Measurements from ENCODE around the gene UTP25. TPM values are rescaled to one million over a fixed set of nuclear protein-coding genes. Genes with fewer than 3 reads are reported as not detected.

UTP25 gene
- total RNA-seq, 1 experiment from 2014 or later, result 9.5 TPM

DNA sequence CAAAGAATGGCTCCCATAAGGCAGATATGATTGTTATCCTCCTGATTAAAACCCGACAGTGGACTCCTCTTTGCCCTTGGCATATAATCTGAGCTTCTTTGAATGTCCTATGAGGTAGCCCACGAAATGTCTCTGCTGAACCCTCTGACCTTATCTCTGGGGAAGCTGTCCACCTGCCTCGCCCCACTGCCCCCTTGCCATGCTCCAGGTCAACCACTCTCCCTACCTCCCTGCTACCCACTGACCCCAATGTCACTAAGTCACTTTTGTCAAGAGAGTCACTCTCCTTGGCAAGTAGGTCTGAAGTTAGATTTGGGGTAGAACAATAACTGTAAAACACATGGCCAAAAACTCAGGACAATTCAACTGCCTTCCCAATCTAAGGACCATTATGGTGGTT lies 54.5 kb downstream of the UTP25 start:
- no peaks in the 10 kb centered on the region for H3K9me3 Mint-ChIP-seq (ENCODE audit: unreplicated experiment)
- peaks cover 7% of the 10 kb centered on the region for H3K4me1 Mint-ChIP-seq (ENCODE audit: low read depth, unreplicated experiment)
- H3K27me3 ChIP-seq (replicated peaks; ENCODE audit: control insufficient read depth, insufficient read depth, low read length), result no peaks in the 10 kb centered on the region
- ChIA-PET POLR2A (no interaction called here), CTCF (no interaction called here)
- BruUV-seq (replicated peaks), result no TSS peak
- no peaks in the 10 kb centered on the region for H3K36me3 ChIP-seq (ENCODE audit: control insufficient read depth, insufficient read depth, low read length)
- peaks cover 13% of the 10 kb centered on the region for H3K27me3 Mint-ChIP-seq (ENCODE audit: insufficient read depth, unreplicated experiment)
- no peaks in the 10 kb centered on the region for H3K9me3 ChIP-seq
- H3K4me1 ChIP-seq, result peaks cover 4% of the 10 kb centered on the region; the same call in 1 of the 2 replicates
- intact Hi-C loops (cut with micrococcal nuclease; ENCODE audit: unreplicated experiment), result no loop called here
- TF ChIP-seq, protein P1, sequence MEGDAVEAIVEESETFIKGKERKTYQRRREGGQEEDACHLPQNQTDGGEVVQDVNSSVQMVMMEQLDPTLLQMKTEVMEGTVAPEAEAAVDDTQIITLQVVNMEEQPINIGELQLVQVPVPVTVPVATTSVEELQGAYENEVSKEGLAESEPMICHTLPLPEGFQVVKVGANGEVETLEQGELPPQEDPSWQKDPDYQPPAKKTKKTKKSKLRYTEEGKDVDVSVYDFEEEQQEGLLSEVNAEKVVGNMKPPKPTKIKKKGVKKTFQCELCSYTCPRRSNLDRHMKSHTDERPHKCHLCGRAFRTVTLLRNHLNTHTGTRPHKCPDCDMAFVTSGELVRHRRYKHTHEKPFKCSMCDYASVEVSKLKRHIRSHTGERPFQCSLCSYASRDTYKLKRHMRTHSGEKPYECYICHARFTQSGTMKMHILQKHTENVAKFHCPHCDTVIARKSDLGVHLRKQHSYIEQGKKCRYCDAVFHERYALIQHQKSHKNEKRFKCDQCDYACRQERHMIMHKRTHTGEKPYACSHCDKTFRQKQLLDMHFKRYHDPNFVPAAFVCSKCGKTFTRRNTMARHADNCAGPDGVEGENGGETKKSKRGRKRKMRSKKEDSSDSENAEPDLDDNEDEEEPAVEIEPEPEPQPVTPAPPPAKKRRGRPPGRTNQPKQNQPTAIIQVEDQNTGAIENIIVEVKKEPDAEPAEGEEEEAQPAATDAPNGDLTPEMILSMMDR (IDR thresholded peaks at IDR 0.05; ENCODE audit: insufficient read depth in 1 of 2, low read depth in 1 of 2, low read length in 1 of 2, severe bottlenecking in 1 of 2, unreplicated experiment in 1 of 2), result no peak
- H3K4me3 ChIP-seq (ENCODE audit: low read depth, low read length), result no peak overlapping the region
- H3K4me3 Mint-ChIP-seq (ENCODE audit: unreplicated experiment), result no peak overlapping the region
- no peak overlapping the region for H3K27ac Mint-ChIP-seq (ENCODE audit: unreplicated experiment)
- no peaks in the 10 kb centered on the region for H3K36me3 Mint-ChIP-seq (ENCODE audit: insufficient read depth, unreplicated experiment)
- DNase-seq, result no peak

DNA sequence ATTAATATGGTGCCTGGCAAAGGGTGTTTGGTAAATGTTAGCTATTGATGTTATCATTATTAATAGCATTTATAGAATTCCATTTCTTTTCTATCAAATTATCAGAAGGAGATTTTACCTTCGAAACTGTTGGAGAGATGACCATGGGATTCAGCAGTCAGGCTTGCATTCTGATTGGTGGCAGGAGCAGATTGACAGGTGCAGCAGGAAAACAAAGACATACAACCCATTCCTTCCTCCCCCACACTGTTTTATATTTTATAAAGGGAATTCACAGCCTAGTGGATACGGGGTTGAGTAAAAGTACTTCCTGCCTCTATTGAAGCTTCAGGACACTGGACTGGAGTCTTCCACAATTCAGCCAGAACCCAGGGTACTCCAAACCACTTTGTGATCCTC lies 55.2 kb downstream of the UTP25 start:
- H3K4me3 ChIP-seq (ENCODE audit: low read depth, low read length), result no peak overlapping the region
- Mint-ChIP-seq H3K4me3 (ENCODE audit: unreplicated experiment) (no peak overlapping the region), H3K27ac (ENCODE audit: unreplicated experiment) (no peak overlapping the region), H3K9me3 (ENCODE audit: unreplicated experiment) (no peaks in the 10 kb centered on the region), H3K27me3 (ENCODE audit: insufficient read depth, unreplicated experiment) (peaks cover 11% of the 10 kb centered on the region), H3K36me3 (ENCODE audit: insufficient read depth, unreplicated experiment) (no peaks in the 10 kb centered on the region), H3K4me1 (ENCODE audit: low read depth, unreplicated experiment) (peaks cover 7% of the 10 kb centered on the region)
- intact Hi-C loops (cut with micrococcal nuclease; ENCODE audit: unreplicated experiment), result no loop called here
- no peaks in the 10 kb centered on the region for H3K36me3 ChIP-seq (ENCODE audit: control insufficient read depth, insufficient read depth, low read length)
- DNase-seq, result no peak
- H3K4me1 ChIP-seq, result peaks cover 4% of the 10 kb centered on the region; the same call in 1 of the 2 replicates
- BruUV-seq (replicated peaks), result no TSS peak
- no peaks in the 10 kb centered on the region for H3K9me3 ChIP-seq
- TF ChIP-seq, protein P1 (IDR thresholded peaks at IDR 0.05; ENCODE audit: insufficient read depth in 1 of 2, low read depth in 1 of 2, low read length in 1 of 2, severe bottlenecking in 1 of 2, unreplicated experiment in 1 of 2), result no peak
- H3K27me3 ChIP-seq (replicated peaks; ENCODE audit: control insufficient read depth, insufficient read depth, low read length), result no peaks in the 10 kb centered on the region
- ChIA-PET POLR2A (no interaction called here), CTCF (no interaction called here)

DNA sequence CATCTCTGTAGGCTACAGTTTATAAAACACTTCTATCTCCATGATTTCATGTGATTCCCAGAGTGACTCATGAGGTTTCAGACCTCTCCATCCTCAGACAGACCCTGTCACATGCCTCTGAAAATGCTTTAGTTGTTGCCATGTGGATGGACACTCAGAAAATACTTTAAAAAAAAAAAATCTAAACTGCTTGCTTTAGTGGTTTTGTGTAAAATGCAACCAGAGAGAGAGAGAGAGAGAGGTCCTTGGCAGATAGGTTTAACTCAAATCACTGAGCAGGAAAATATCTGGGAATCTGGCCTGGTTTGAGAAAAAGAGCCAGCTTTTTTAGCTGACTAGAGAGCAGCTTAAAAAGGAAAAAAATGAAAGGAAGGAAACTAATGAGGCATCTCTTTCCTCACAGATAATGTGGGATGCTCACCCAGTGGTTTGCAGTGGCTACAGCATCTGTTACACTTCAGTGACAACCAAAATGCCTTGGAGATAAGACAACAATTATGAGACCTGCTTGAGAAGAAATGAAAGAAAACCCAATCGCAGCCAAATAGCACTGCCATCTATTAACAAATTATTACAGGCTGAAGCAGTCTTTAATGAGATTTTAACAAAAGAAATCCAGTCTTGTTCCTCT lies 55.7 kb downstream of the UTP25 start:
- POLR2A ChIA-PET, result no interaction called here
- DNase-seq, result no peak
- no peak overlapping the region for H3K27ac Mint-ChIP-seq (ENCODE audit: unreplicated experiment)
- H3K9me3 ChIP-seq, result no peaks in the 10 kb centered on the region
- H3K27me3 ChIP-seq (replicated peaks; ENCODE audit: control insufficient read depth, insufficient read depth, low read length), result no peaks in the 10 kb centered on the region
- TF ChIP-seq, protein P1 (IDR thresholded peaks at IDR 0.05; ENCODE audit: insufficient read depth in 1 of 2, low read depth in 1 of 2, low read length in 1 of 2, severe bottlenecking in 1 of 2, unreplicated experiment in 1 of 2), result no peak
- H3K9me3 Mint-ChIP-seq (ENCODE audit: unreplicated experiment), result no peaks in the 10 kb centered on the region
- peaks cover 4% of the 10 kb centered on the region; the same call in 1 of the 2 replicates for H3K4me1 ChIP-seq
- H3K27me3 Mint-ChIP-seq (ENCODE audit: insufficient read depth, unreplicated experiment), result peaks cover 11% of the 10 kb centered on the region
- intact Hi-C loops (cut with micrococcal nuclease; ENCODE audit: unreplicated experiment), result no loop called here
- CTCF ChIA-PET, result no interaction called here
- no TSS peak for BruUV-seq (replicated peaks)
- no peaks in the 10 kb centered on the region for H3K36me3 Mint-ChIP-seq (ENCODE audit: insufficient read depth, unreplicated experiment)
- no peak overlapping the region for H3K4me3 ChIP-seq (ENCODE audit: low read depth, low read length)
- H3K36me3 ChIP-seq (ENCODE audit: control insufficient read depth, insufficient read depth, low read length), result no peaks in the 10 kb centered on the region
- H3K4me3 Mint-ChIP-seq (ENCODE audit: unreplicated experiment), result no peak overlapping the region
- peaks cover 7% of the 10 kb centered on the region for H3K4me1 Mint-ChIP-seq (ENCODE audit: low read depth, unreplicated experiment)
